Measurements from ENCODE around the gene CYB561A3. TPM values are rescaled to one million over a fixed set of nuclear protein-coding genes. Genes with fewer than 3 reads are reported as not detected.

The CYB561A3 gene
- total RNA-seq, 1 donor from 2014 or later, result 37.8 TPM

Other genes with a start within 250 kb of the CYB561A3 start
- gene VPS37C, start 200.5 kb downstream of the CYB561A3 start, total RNA-seq, result 23.1 TPM
- not detected for gene PGA3, start 158.4 kb downstream of the CYB561A3 start, total RNA-seq
- gene PGA4, start 139.5 kb downstream of the CYB561A3 start, total RNA-seq, result not detected
- not detected for gene PGA5, start 120.7 kb downstream of the CYB561A3 start, total RNA-seq
- gene VWCE, start 66.6 kb downstream of the CYB561A3 start, total RNA-seq, result 3.6 TPM
- gene DDB1, start 28.8 kb downstream of the CYB561A3 start, total RNA-seq, result 161 TPM
- gene TKFC, start 28.7 kb downstream of the CYB561A3 start, total RNA-seq, result 32.6 TPM
- 38.2 TPM for gene TMEM138, start 492 bp upstream of the CYB561A3 start, total RNA-seq
- 8.9 TPM for gene TMEM216, start 30.7 kb upstream of the CYB561A3 start, total RNA-seq
- 79.2 TPM for gene CPSF7, start 68.1 kb upstream of the CYB561A3 start, total RNA-seq
- 24.9 TPM for gene SDHAF2, start 68.2 kb upstream of the CYB561A3 start, total RNA-seq
- gene LRRC10B, start 146.9 kb upstream of the CYB561A3 start, total RNA-seq, result 0.98 TPM
- 3.7 TPM for gene SYT7, start 219.2 kb upstream of the CYB561A3 start, total RNA-seq